HepG2 (cell line): Measurements from ENCODE around the gene PTPDC1. TPM values are rescaled to one million over a fixed set of nuclear protein-coding genes. Genes with fewer than 3 reads are reported as not detected.

Source experiments
- ATAC-seq: fragments of 200-7000 bp; cut with Tn5 transposase; 3 replicates; pipeline ENCODE4 v1.9.1; 2020; ENCODE audit warnings: mild to moderate bottlenecking, moderate library complexity
- BruUV-seq: library from RNA; stranded (reverse); fragments of 400-500 nt; replicated peaks from 2 replicates; lab custom pipeline; 2021; lab: Mats Ljungman, UMichigan
- CTCF ChIA-PET: fragments of 300-600 bp; formaldehyde crosslinking; extraction: SDS; loops from one replicate; lab custom pipeline; 2021; ENCODE audit warnings: low total read pairs, inconsistent platforms, low intra/inter-chr PET ratio; lab: Yijun Ruan, JAX
- POLR2A ChIA-PET: fragments of 350-600 bp; sonication (Branson Sonifier 250); formaldehyde crosslinking; loops from one replicate; lab custom pipeline; 2020; ENCODE audit warnings: antibody characterized with exemption, inconsistent platforms; lab: Yijun Ruan, JAX
- DNase-seq: peaks from one replicate; pipeline ENCODE4 v3.0.0-alpha.2; 2015; ENCODE audit warnings: low spot score
- FAIRE-seq: peaks from 3 replicates; lab custom pipeline; 2011; peaks lifted over from hg19 to GRCh38; lab: Jason Lieb, UNC
- H2AFZ ChIP-seq: one replicate; pipeline ENCODE4 v1.6.1; 2011; ENCODE audit warnings: low read length, inconsistent platforms
- H3K27ac ChIP-seq: fragments of 300-600 bp; 3 replicates; pipeline ENCODE4 v1.8.0; 2011; ENCODE audit warnings: mixed run types, mild to moderate bottlenecking, mixed read lengths, low read length, inconsistent platforms; ENCODE audit not compliant: insufficient read depth; ENCODE audit errors: extremely low read length
- H3K27me3 ChIP-seq, 2 experiments: fragments of 200-600 bp in 1 of 2; 2 replicates in 1 of 2; 3 replicates in 1 of 2; pipeline versions ENCODE4 v1.6.0 to v1.8.0; 2011; ENCODE audit warnings: low read length in 2 of 2, mild to moderate bottlenecking in 2 of 2, moderate library complexity in 2 of 2, inconsistent platforms in 1 of 2; ENCODE audit not compliant: insufficient read depth in 2 of 2, control insufficient read depth in 1 of 2
- H3K36me3 ChIP-seq, 2 experiments: fragments of 200-600 bp in 1 of 2; replicated peaks in 1 of 2; 2 replicates in 1 of 2; 3 replicates in 1 of 2; pipeline versions ENCODE4 v1.5.1 to v1.8.0; 2011; ENCODE audit warnings: low read length in 2 of 2, inconsistent platforms in 1 of 2; ENCODE audit not compliant: insufficient read depth in 2 of 2, control insufficient read depth in 1 of 2
- H3K4me1 ChIP-seq: 2 replicates; pipeline ENCODE4 v1.5.1; 2012; ENCODE audit warnings: low read length, inconsistent platforms; ENCODE audit not compliant: insufficient read depth
- H3K4me2 ChIP-seq: 2 replicates; pipeline ENCODE4 v1.6.0; 2011; ENCODE audit warnings: low read depth, low read length, inconsistent platforms
- H3K4me3 ChIP-seq, 3 experiments: fragments of 200-600 bp in 1 of 3; sonication (generic), shearing (Covaris generic) in 1 of 3; replicated peaks in 1 of 3; 2 replicates each; pipeline ENCODE4 v1.5.1; 2011 to 2016; ENCODE audit warnings: low read length in 3 of 3, inconsistent platforms in 2 of 3, low read depth in 2 of 3, mild to moderate bottlenecking in 2 of 3, control low read depth in 1 of 3, mixed read lengths in 1 of 3; ENCODE audit not compliant: insufficient read depth in 1 of 3
- H3K79me2 ChIP-seq: one replicate; pipeline ENCODE4 v1.6.1; 2011; ENCODE audit warnings: low read length, inconsistent platforms; ENCODE audit not compliant: insufficient read depth
- H3K9ac ChIP-seq: 2 replicates; pipeline ENCODE4 v1.6.0; 2011; ENCODE audit warnings: mild to moderate bottlenecking, low read depth, low read length, inconsistent platforms; ENCODE audit not compliant: insufficient read depth
- H3K9me3 ChIP-seq: 2 replicates; pipeline ENCODE4 v1.5.1; 2012; ENCODE audit warnings: mild to moderate bottlenecking, low read length
- H4K20me1 ChIP-seq: 2 replicates; pipeline ENCODE4 v1.6.0; 2011; ENCODE audit warnings: inconsistent platforms, mild to moderate bottlenecking, low read length, moderate library complexity; ENCODE audit not compliant: insufficient read depth
- ATF4 ChIP-seq, 2 experiments: fragments of 450-650 bp in 1 of 2; sonication (generic) in 1 of 2; formaldehyde crosslinking; IDR thresholded peaks; 2 replicates each; pipeline versions ENCODE4 v1.5.0 to v1.8.0; 2020 to 2022; ENCODE audit warnings: mild to moderate bottlenecking in 1 of 2, missing genetic modification reagents in 1 of 2
- KLF11 ChIP-seq: IDR thresholded peaks from 2 replicates; pipeline ENCODE4 v1.6.1; 2016; ENCODE audit warnings: missing compliant biosample characterization
- NR2F2 ChIP-seq: IDR thresholded peaks from 2 replicates; pipeline ENCODE4 v1.6.1; 2012; ENCODE audit warnings: low read depth, inconsistent platforms, borderline replicate concordance
- ZNF562 ChIP-seq: sonication (generic); formaldehyde crosslinking; IDR thresholded peaks from 2 replicates; pipeline ENCODE4 v1.8.0; 2022; ENCODE audit warnings: missing genetic modification reagents, borderline replicate concordance
- WGBS: methylation state at CpG from one replicate; pipeline ENCODE4 v1.1.6; 2017; ENCODE audit warnings: low lambda C conversion rate; 5-methylcytosine and 5-hydroxymethylcytosine counted together
- in situ Hi-C: cut with HindIII; loops from 2 replicates; pipeline ENCODE4 v1.10.0; 2017; ENCODE audit warnings: low pct_unique_long_range_greater_than_20kb; ENCODE audit not compliant: extremely low pct_ligation_motif_present
- intact Hi-C: fragments of 100-400 bp; cut with micrococcal nuclease; formaldehyde crosslinking; loops from one replicate; pipeline ENCODE4 v1.10.0; 2022; ENCODE audit not compliant: unreplicated experiment
- polyA plus RNA-seq, 8 experiments: library from polyadenylated mRNA; depleted of rRNA in 3 of 8; stranded (reverse) in 7 of 8; unstranded in 1 of 8; fragments of >200 nt; fragmentation: Illumina TruSeq in 4 of 8; extraction: Trizol in 4 of 8; gene quantifications; 2 replicates each; pipeline versions ENCODE4 v1.2.1 to v1.2.3, GENCODE V29; 2011 to 2016; ENCODE audit warnings: low read depth in 4 of 8, missing spikeins in 1 of 8, mixed read lengths in 1 of 8; ENCODE audit not compliant: insufficient read depth in 1 of 8
- total RNA-seq, 5 experiments: library from RNA; depleted of rRNA; stranded (reverse); fragments of >200 nt; fragmentation: Illumina TruSeq; extraction: Trizol; gene quantifications; 2 replicates each; pipeline ENCODE4 v1.2.3, GENCODE V29; 2016; ENCODE audit warnings: low read depth in 1 of 5

PTPDC1 gene
- total and polyA plus RNA-seq, 2 of the 13 experiments (the other 11 are each of a cell fraction or from before 2014, with no cell fraction given) = 6.1 to 8.6 TPM

- no peaks in the 10 kb centered on the region for H3K27me3 ChIP-seq
- no peak overlapping the region for H3K27ac ChIP-seq
- H3K4me3 ChIP-seq = no peak overlapping the region
- no peak overlapping the region for H3K9ac ChIP-seq
- no peaks in the 10 kb centered on the region for H3K9me3 ChIP-seq
- H3K79me2 ChIP-seq = no peaks in the 10 kb centered on the region
- FAIRE-seq = no peak
- ChIA-PET CTCF (no interaction called here), POLR2A (no interaction called here)
- H2AFZ ChIP-seq = no peak overlapping the region
- no peak for DNase-seq
- WGBS = 82% methylated on average over 2 of the region's 2 CpGs
- no peaks in the 10 kb centered on the region for H3K4me1 ChIP-seq
- no peaks in the 10 kb centered on the region for H3K36me3 ChIP-seq
- no peak for TF ChIP-seq ZNF562 (CRISPR knock-in tag)
- TF ChIP-seq KLF11 (CRISPR knock-in tag) = no peak
- TF ChIP-seq ATF4 (CRISPR knock-in tag; IDR thresholded peaks at IDR 0.05) = no peak
- BruUV-seq = no TSS peak
- H3K4me2 ChIP-seq = no peak overlapping the region
- in situ Hi-C loops (no loop called here), intact Hi-C loops (no loop called here)
- no peak for ATAC-seq
- H4K20me1 ChIP-seq = no peaks in the 10 kb centered on the region
Observed at GRCh38 chr9:94111446-94111845, 27.2 kb downstream of the PTPDC1 start.

GRCh38 chr9:94112716-94113465 is 28.6 kb downstream of the PTPDC1 start:
- H3K79me2 ChIP-seq = no peaks in the 10 kb centered on the region
- H4K20me1 ChIP-seq = no peaks in the 10 kb centered on the region
- ATAC-seq (no peak), DNase-seq (no peak), FAIRE-seq (no peak)
- no peak overlapping the region for H2AFZ ChIP-seq
- H3K9me3 ChIP-seq = no peaks in the 10 kb centered on the region
- H3K4me1 ChIP-seq = no peaks in the 10 kb centered on the region
- 94% methylated on average over 8 of the region's 8 CpGs for WGBS
- no peak overlapping the region for H3K27ac ChIP-seq
- in situ Hi-C loops = no loop called here
- CTCF ChIA-PET = no interaction called here
- BruUV-seq = no TSS peak
- intact Hi-C loops = no loop called here
- H3K4me2 ChIP-seq = no peak overlapping the region
- no peaks in the 10 kb centered on the region for H3K36me3 ChIP-seq
- H3K9ac ChIP-seq = no peak overlapping the region
- H3K27me3 ChIP-seq = no peaks in the 10 kb centered on the region
- no peak overlapping the region for H3K4me3 ChIP-seq
- POLR2A ChIA-PET = no interaction called here
- no peak for TF ChIP-seq NR2F2
